Astrocyte (in vitro differentiated cells and primary cell): ENCODE measurements around the gene FGD5.

Experiments
- EZH2 ChIP-seq: IDR thresholded peaks from 2 replicates; pipeline ENCODE4 v1.6.1; 2012; ENCODE audit warnings: mild to moderate bottlenecking, low read length, inconsistent platforms; ENCODE audit not compliant: insufficient read depth
- TF ChIP-seq, protein P1 (sequence below): IDR thresholded peaks from 2 replicates; pipeline ENCODE4 v1.5.1; 2011; ENCODE audit warnings: low read depth, mild to moderate bottlenecking, inconsistent platforms, low read length, moderate library complexity; ENCODE audit not compliant: insufficient read depth

DNA sequence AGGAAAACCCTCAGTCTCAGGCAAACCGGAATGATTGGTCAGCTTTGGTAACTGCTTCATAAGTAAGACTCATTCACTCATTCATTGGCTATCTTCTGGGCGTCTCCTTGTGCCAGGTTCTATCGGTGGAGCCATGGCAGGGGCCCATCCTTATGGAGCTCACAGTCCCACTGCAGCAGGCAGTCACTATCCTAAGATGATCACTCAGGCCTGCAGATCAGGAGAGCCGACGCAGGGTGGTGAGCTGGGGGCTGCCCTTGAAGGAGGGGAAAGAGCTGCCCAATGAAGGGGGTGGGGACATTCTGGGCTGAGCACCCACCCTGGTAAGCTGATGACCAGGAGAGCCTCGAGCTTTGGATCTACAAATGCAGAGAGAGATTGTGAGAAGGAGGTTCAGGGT is 20.5 kb upstream of the FGD5 start:
- TF ChIP-seq, protein P1, sequence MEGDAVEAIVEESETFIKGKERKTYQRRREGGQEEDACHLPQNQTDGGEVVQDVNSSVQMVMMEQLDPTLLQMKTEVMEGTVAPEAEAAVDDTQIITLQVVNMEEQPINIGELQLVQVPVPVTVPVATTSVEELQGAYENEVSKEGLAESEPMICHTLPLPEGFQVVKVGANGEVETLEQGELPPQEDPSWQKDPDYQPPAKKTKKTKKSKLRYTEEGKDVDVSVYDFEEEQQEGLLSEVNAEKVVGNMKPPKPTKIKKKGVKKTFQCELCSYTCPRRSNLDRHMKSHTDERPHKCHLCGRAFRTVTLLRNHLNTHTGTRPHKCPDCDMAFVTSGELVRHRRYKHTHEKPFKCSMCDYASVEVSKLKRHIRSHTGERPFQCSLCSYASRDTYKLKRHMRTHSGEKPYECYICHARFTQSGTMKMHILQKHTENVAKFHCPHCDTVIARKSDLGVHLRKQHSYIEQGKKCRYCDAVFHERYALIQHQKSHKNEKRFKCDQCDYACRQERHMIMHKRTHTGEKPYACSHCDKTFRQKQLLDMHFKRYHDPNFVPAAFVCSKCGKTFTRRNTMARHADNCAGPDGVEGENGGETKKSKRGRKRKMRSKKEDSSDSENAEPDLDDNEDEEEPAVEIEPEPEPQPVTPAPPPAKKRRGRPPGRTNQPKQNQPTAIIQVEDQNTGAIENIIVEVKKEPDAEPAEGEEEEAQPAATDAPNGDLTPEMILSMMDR, result no peak
- no peak for TF ChIP-seq EZH2
